GM12891 (cell line): ENCODE results near the gene RUNX2.

Experiments
- PAX5 ChIP-seq: IDR thresholded peaks from 2 replicates; pipeline ENCODE4 v1.6.1; 2011; ENCODE audit warnings: low read length, moderate library complexity, mild to moderate bottlenecking; ENCODE audit not compliant: insufficient read depth, severe bottlenecking
- POLR2A ChIP-seq: IDR thresholded peaks from 2 replicates; pipeline ENCODE4 v1.6.1; 2011; ENCODE audit warnings: low read depth, low read length, control low read depth
- POLR2AphosphoS5 ChIP-seq: IDR thresholded peaks from 2 replicates; pipeline ENCODE4 v1.6.1; 2011; ENCODE audit warnings: low read depth, low read length, control low read depth
- POU2F2 ChIP-seq: IDR thresholded peaks from 2 replicates; pipeline ENCODE4 v1.6.1; 2011; ENCODE audit warnings: low read depth, mild to moderate bottlenecking, control low read depth, low read length, moderate library complexity
- SPI1 ChIP-seq: IDR thresholded peaks from 2 replicates; pipeline ENCODE4 v1.6.1; 2011; ENCODE audit warnings: low read depth, low read length, control low read depth
- TAF1 ChIP-seq: IDR thresholded peaks from 2 replicates; pipeline ENCODE4 v1.6.1; 2011; ENCODE audit warnings: low read depth, low read length, control low read depth

DNA sequence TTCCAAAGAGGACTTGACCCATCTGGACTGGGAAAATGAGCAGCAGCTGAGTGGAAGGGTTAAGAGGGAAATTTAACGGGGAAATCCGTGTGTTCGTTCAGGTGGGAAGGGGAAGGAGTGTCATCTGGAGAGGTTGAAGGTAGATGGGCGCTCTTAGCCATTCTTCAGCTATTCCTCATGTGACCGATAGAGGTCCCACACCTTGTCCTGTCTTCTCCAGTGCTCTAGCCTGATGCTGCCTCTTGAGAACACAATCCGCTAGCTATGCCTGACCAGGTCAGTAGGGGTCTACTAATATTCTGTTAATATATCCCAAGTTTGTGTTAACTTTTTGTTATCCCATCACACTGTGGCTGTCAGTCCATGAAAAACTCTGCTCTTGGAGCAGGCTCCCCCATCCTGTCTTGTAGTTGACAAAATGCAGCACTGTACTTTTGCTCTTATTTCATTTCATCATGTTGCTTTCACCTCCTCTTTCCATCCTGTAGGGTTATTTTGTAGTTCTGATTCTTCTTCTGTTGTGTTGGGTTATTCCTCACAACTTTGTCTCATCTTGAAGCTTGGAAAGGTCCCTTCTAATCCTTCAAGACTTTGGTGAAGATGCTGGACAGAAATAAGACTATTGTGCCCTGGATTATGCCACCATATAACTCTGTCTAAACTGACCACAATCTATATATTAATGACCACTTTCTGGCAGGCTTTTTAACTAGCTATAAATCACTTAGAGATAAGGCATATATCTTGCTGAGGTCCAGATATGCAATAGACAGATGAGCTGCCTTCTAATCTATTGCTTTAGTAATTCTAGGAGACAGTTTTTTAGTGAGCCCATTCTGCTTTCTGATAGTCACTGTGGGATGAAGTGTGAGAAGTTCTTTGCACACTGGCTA lies 173.0 kb downstream of the RUNX2 start:
- TF ChIP-seq POLR2A (no peak), TAF1 (no peak), POLR2AphosphoS5 (no peak), SPI1 (no peak), PAX5 (no peak), POU2F2 (no peak)
